K562 (cell line): ENCODE results near the gene HMCN2. TPM values are rescaled to one million over a fixed set of nuclear protein-coding genes. Genes with fewer than 3 reads are reported as not detected.
A peak's percentile ranks its signal among the peaks of the same experiment; 100 is the strongest.

ENCODE experiments used
- ATAC-seq: fragments of 200-7000 bp; cut with Tn5 transposase; 3 replicates; pipeline ENCODE4 v1.9.1; 2020; ENCODE audit warnings: moderate library complexity
- BruUV-seq: library from RNA; stranded (reverse); fragments of 400-500 nt; replicated peaks from 2 replicates; lab custom pipeline; 2021; lab: Mats Ljungman, UMichigan
- CTCF ChIA-PET: fragments of 300-600 bp; formaldehyde crosslinking; extraction: SDS; loops from one replicate; lab custom pipeline; 2021; ENCODE audit warnings: low intra/inter-chr PET ratio; lab: Yijun Ruan, JAX
- POLR2A ChIA-PET: fragments of 300-600, 350-650 bp; sonication (Branson Sonifier 250); formaldehyde crosslinking; extraction: SDS; loops from one replicate; lab custom pipeline; 2021; ENCODE audit warnings: antibody characterized with exemption, inconsistent platforms; lab: Yijun Ruan, JAX
- DNase-seq, 4 experiments: peaks; one replicate each; pipeline versions ENCODE4 v3.0.0 to v3.0.0-alpha.2; 2011 to 2018; ENCODE audit warnings: low spot score in 3 of 4, mixed read lengths in 3 of 4; ENCODE audit errors: extremely low read depth in 1 of 4
- FAIRE-seq: peaks from 2 replicates; lab custom pipeline; 2011; peaks lifted over from hg19 to GRCh38; lab: Jason Lieb, UNC
- H2AFZ ChIP-seq: 2 replicates; pipeline ENCODE4 v1.6.0; 2011; ENCODE audit warnings: low read depth, low read length, control low read depth, inconsistent platforms
- H3K27ac ChIP-seq: fragments of 200-600 bp; 3 replicates; pipeline ENCODE4 v1.8.0; 2011; ENCODE audit warnings: low read depth, mild to moderate bottlenecking, control low read depth, inconsistent platforms, low read length, moderate library complexity, mixed read lengths; ENCODE audit errors: extremely low read depth
- H3K27me3 ChIP-seq, 2 experiments: fragments of 300-600 bp in 1 of 2; 2 replicates in 1 of 2; 3 replicates in 1 of 2; pipeline versions ENCODE4 v1.6.0 to v1.8.0; 2011; ENCODE audit warnings: inconsistent platforms in 2 of 2, low read length in 2 of 2, mild to moderate bottlenecking in 1 of 2, mixed read lengths in 1 of 2, moderate library complexity in 1 of 2; ENCODE audit not compliant: control insufficient read depth in 2 of 2, insufficient read depth in 2 of 2
- H3K36me3 ChIP-seq: fragments of 300-600 bp; 3 replicates; pipeline ENCODE4 v1.8.0; 2011; ENCODE audit warnings: mild to moderate bottlenecking, low read length, inconsistent platforms; ENCODE audit not compliant: control insufficient read depth, insufficient read depth
- H3K4me1 ChIP-seq, 2 experiments: fragments of 200-600 bp in 1 of 2; replicated peaks in 1 of 2; 2 replicates in 1 of 2; 3 replicates in 1 of 2; pipeline versions ENCODE4 v1.5.1 to v1.8.0; 2011; ENCODE audit warnings: inconsistent platforms in 2 of 2, low read length in 2 of 2, mild to moderate bottlenecking in 1 of 2, mixed read lengths in 1 of 2, moderate library complexity in 1 of 2; ENCODE audit not compliant: control insufficient read depth in 2 of 2, insufficient read depth in 2 of 2
- H3K4me2 ChIP-seq: 2 replicates; pipeline ENCODE4 v1.6.1; 2011; ENCODE audit warnings: low read length, control low read depth, inconsistent platforms, mixed read lengths; ENCODE audit not compliant: insufficient read depth
- H3K4me3 ChIP-seq: fragments of 200-600 bp; sonication (generic), shearing (Covaris generic); 2 replicates; pipeline ENCODE4 v1.5.1; 2016; ENCODE audit warnings: control low read depth, inconsistent platforms
- H3K79me2 ChIP-seq: fragments of 200-600 bp; 3 replicates; pipeline ENCODE4 v1.8.0; 2011; ENCODE audit warnings: low read length, inconsistent platforms; ENCODE audit not compliant: control insufficient read depth, insufficient read depth
- H3K9ac ChIP-seq, 2 experiments: 2 replicates each; pipeline versions ENCODE4 v1.6.0 to v1.6.1; 2011; ENCODE audit warnings: low read depth in 2 of 2, low read length in 2 of 2, control low read depth in 1 of 2, inconsistent platforms in 1 of 2, mild to moderate bottlenecking in 1 of 2, mixed read lengths in 1 of 2; ENCODE audit not compliant: insufficient read depth in 1 of 2
- H3K9me1 ChIP-seq: one replicate; pipeline ENCODE4 v1.6.0; 2011; ENCODE audit warnings: inconsistent platforms, mild to moderate bottlenecking, low read length, moderate library complexity; ENCODE audit not compliant: control insufficient read depth, insufficient read depth
- H3K9me3 ChIP-seq: replicated peaks from 2 replicates; pipeline ENCODE4 v1.5.1; 2011; ENCODE audit warnings: low read depth, low read length, inconsistent platforms; ENCODE audit not compliant: control insufficient read depth, insufficient read depth
- H4K20me1 ChIP-seq: replicated peaks from 2 replicates; pipeline ENCODE4 v1.6.1; 2011; ENCODE audit warnings: low read length, inconsistent platforms, mixed read lengths; ENCODE audit not compliant: control insufficient read depth, insufficient read depth
- ADNP ChIP-seq: fragments of 200-800 bp; sonication (Bioruptor generic); IDR thresholded peaks from 2 replicates; pipeline ENCODE4 v1.6.1; 2016; ENCODE audit warnings: missing genetic modification characterization, missing compliant biosample characterization
- BCOR ChIP-seq: fragments of 450-650 bp; IDR thresholded peaks from 2 replicates; pipeline ENCODE4 v1.6.1; 2016
- CBFB ChIP-seq: sonication (generic); formaldehyde crosslinking; IDR thresholded peaks from 2 replicates; pipeline ENCODE4 v1.4.0; 2020; ENCODE audit warnings: mild to moderate bottlenecking, missing genetic modification reagents
- CEBPB ChIP-seq: fragments of 450-650 bp; IDR thresholded peaks from 2 replicates; pipeline ENCODE4 v1.6.1; 2016; ENCODE audit warnings: missing genetic modification characterization, missing compliant biosample characterization
- ELK3 ChIP-seq: fragments of 450-650 bp; formaldehyde crosslinking; IDR thresholded peaks from 2 replicates; pipeline ENCODE4 v1.4.0; 2020; ENCODE audit warnings: mild to moderate bottlenecking
- HDAC2 ChIP-seq: fragments of 450-650 bp; IDR thresholded peaks from 2 replicates; pipeline ENCODE4 v1.6.1; 2016; ENCODE audit warnings: mild to moderate bottlenecking
- PREB ChIP-seq: sonication (generic); formaldehyde crosslinking; IDR thresholded peaks from 2 replicates; pipeline ENCODE4 v1.8.1; 2023; ENCODE audit warnings: mild to moderate bottlenecking, missing genetic modification reagents
- RBM25 ChIP-seq: fragments of 200-400 bp; formaldehyde crosslinking; IDR thresholded peaks from 2 replicates; pipeline ENCODE4 v1.6.1; 2018; ENCODE audit warnings: low read length, low read depth, moderate library complexity; ENCODE audit not compliant: severe bottlenecking
- RCOR1 ChIP-seq, 2 experiments: IDR thresholded peaks; 2 replicates each; pipeline ENCODE4 v1.6.1; 2012; ENCODE audit warnings: low read depth in 2 of 2, low read length in 2 of 2, borderline replicate concordance in 1 of 2, improper control_type of control experiment in 1 of 2
- SNRNP70 ChIP-seq: fragments of 200-400 bp; formaldehyde crosslinking; optimal IDR thresholded peaks from 2 replicates; pipeline ENCODE3; 2017; ENCODE audit warnings: low read depth, low read length
- ZNF197 ChIP-seq: fragments of 200-800 bp; sonication (Bioruptor generic); IDR thresholded peaks from 2 replicates; pipeline ENCODE4 v1.6.1; 2016; ENCODE audit warnings: low read depth, missing genetic modification characterization, missing compliant biosample characterization
- ZNF263 ChIP-seq: sonication (generic); formaldehyde crosslinking; IDR thresholded peaks from 2 replicates; pipeline ENCODE4 v1.8.0; 2022; ENCODE audit warnings: mild to moderate bottlenecking, missing genetic modification reagents, borderline replicate concordance
- ZNF3 ChIP-seq: fragments of 250-450 bp; sonication (Bioruptor Pico); IDR thresholded peaks from 2 replicates; pipeline ENCODE4 v1.5.0; 2021; ENCODE audit warnings: mild to moderate bottlenecking, moderate library complexity
- ZNF696 ChIP-seq: fragments of 250-450 bp; sonication (Bioruptor Pico); conservative IDR thresholded peaks from 2 replicates; pipeline ENCODE4 v1.4.0; 2020; ENCODE audit warnings: mild to moderate bottlenecking, moderate library complexity
- WGBS: fragments of 100-300 bp; shearing (Covaris generic); methylation state at CpG from one replicate; pipeline ENCODE4 v1.1.6; 2016; ENCODE audit warnings: low coverage, mixed read lengths; ENCODE audit not compliant: insufficient coverage; ENCODE audit errors: missing lambda C conversion rate; 5-methylcytosine and 5-hydroxymethylcytosine counted together
- in situ Hi-C: fragments of 300-500 bp; cut with MboI; formaldehyde crosslinking; loops from 4 replicates; pipeline ENCODE4 v1.15.0; 2018; ENCODE audit warnings: inconsistent platforms, mixed read lengths
- intact Hi-C: fragments of 100-400 bp; cut with micrococcal nuclease; formaldehyde crosslinking; loops from 2 replicates; pipeline ENCODE4 v1.14.2; 2022
- polyA plus RNA-seq, 8 experiments: library from polyadenylated mRNA; depleted of rRNA in 4 of 8; stranded (reverse) in 5 of 8; unstranded in 3 of 8; fragments of >200 nt; fragmentation: Nextera tagmentation in 2 of 8; fragmentation: Illumina TruSeq in 1 of 8; extraction: Ambion mirVana in 2 of 8; extraction: Trizol in 1 of 8; gene quantifications; 2 replicates each; pipeline versions ENCODE4 v1.2.1 to v1.2.3, GENCODE V29; 2011 to 2014; ENCODE audit warnings: inconsistent platforms in 1 of 8, missing spikeins in 1 of 8
- total RNA-seq, 7 experiments: library from RNA; depleted of rRNA in 6 of 7; stranded (reverse); fragments of >200 nt in 6 of 7; fragmentation: Illumina TruSeq in 2 of 7; extraction: Trizol in 2 of 7; gene quantifications; 2 replicates each; pipeline versions ENCODE4 v1.2.1 to v1.2.3, GENCODE V29; 2011 to 2021; ENCODE audit warnings: low replicate concordance in 1 of 7

HMCN2 gene
- total and polyA plus RNA-seq, 9 of the 15 experiments (the other 6 are each of a cell fraction or from before 2014, with no cell fraction given): 0.01 TPM; not detected in 8

- Histone ChIP-seq H4K20me1 (no peaks in the 10 kb centered on the region), H3K4me1 (peaks cover 32 to 37% of the 10 kb centered on the region in 2 experiments), H2AFZ (no peak overlapping the region), H3K36me3 (no peaks in the 10 kb centered on the region), H3K9me3 (no peaks in the 10 kb centered on the region; the same call in 1 of the 2 replicates), H3K27ac (no peak overlapping the region), H3K4me2 (no peak overlapping the region), H3K9ac (no peak overlapping the region), H3K4me3 (no peak overlapping the region), H3K79me2 (no peaks in the 10 kb centered on the region), H3K9me1 (no peaks in the 10 kb centered on the region), H3K27me3 (peaks cover 0 to 6% of the 10 kb centered on the region in 2 experiments; a peak in 2 of 5 replicates)
- CTCF ChIA-PET: no interaction called here
- FAIRE-seq: no peak
- DNase-seq: no peak
- POLR2A ChIA-PET: no interaction called here
- 25% methylated on average over 4 of the region's 6 CpGs for WGBS
- BruUV-seq: no TSS peak
- in situ Hi-C loops (no loop called here), intact Hi-C loops (no loop called here)
- no peak for ATAC-seq
- no peak for TF ChIP-seq ZNF197 (CRISPR knock-in tag)
- TF ChIP-seq ELK3 (CRISPR knock-in tag): no peak
These were observed 177.9 kb downstream of the HMCN2 start for GRCh38 chr9:130443456-130443801.

- ChIA-PET CTCF (no interaction called here), POLR2A (interaction anchor here (0.5 kb wide), 1 partner anchor 1207 kb away, joined by 3 read pairs; no protein-coding TSS in a partner anchor)
- Histone ChIP-seq H3K9me3 (no peaks in the 10 kb centered on the region; the same call in 1 of the 2 replicates), H3K4me3 (0 out of 2 replicates have a peak overlapping the region, but pooled peaks have one; percentile 43), H3K36me3 (no peaks in the 10 kb centered on the region), H3K79me2 (no peaks in the 10 kb centered on the region), H2AFZ (no peak overlapping the region), H3K9me1 (no peaks in the 10 kb centered on the region), H4K20me1 (no peaks in the 10 kb centered on the region), H3K27me3 (peaks cover 0 to under 1% of the 10 kb centered on the region in 2 experiments; a peak in 2 of 5 replicates), H3K27ac (no peak overlapping the region), H3K4me2 (peak overlapping the region; percentile 7; the same call in 1 of the 2 replicates), H3K9ac (peak overlapping the region in 1 of 2 experiments; percentile 43; a peak in 1 of 4 replicates), H3K4me1 (peaks cover 32 to 37% of the 10 kb centered on the region in 2 experiments)
- ATAC-seq: no peak
- intact Hi-C loops: no loop called here
- in situ Hi-C loops: no loop called here
- 48% methylated on average over 9 of the region's 14 CpGs for WGBS
- no peak for FAIRE-seq
- DNase-seq: no peak
- BruUV-seq: no TSS peak
- TF ChIP-seq ZNF696 (no peak), CEBPB (tag) (no peak), ZNF263 (CRISPR knock-in tag) (peak; percentile 35; the same call in 1 of the 2 replicates), HDAC2 (peak; percentile 67; the same call in 1 of the 2 replicates), PREB (CRISPR knock-in tag) (no peak), RBM25 (peak; percentile 84), BCOR (peak; percentile 83; the same call in 1 of the 2 replicates), ADNP (tag) (0 out of 2 replicates have a peak, but pooled peaks have one; percentile 26), ZNF3 (CRISPR knock-in tag) (no peak), RCOR1 (IDR thresholded peaks at IDR 0.05; ENCODE audit: borderline replicate concordance in 1 of 2, low read depth in 2 of 2, low read length in 2 of 2) (peak in 1 of 2 experiments; percentile 42; a peak in 1 of 4 replicates), SNRNP70 (no peak), CBFB (no peak)
These were observed 178.4 kb downstream of the HMCN2 start for GRCh38 chr9:130443840-130444492.
